Non-pigmented ciliary epithelial cell (primary cell): ENCODE measurements around the gene LIX1.
"Not testable (repeated sequence)": the region's sequence is repeated elsewhere in the genome, so short reads cannot be mapped to it uniquely, and the experiment has no call there.

Source experiments
- DNase-seq: peaks from one replicate; pipeline ENCODE4 v3.0.0-alpha.2; 2010; ENCODE audit warnings: low read depth

LIX1 gene

DNA sequence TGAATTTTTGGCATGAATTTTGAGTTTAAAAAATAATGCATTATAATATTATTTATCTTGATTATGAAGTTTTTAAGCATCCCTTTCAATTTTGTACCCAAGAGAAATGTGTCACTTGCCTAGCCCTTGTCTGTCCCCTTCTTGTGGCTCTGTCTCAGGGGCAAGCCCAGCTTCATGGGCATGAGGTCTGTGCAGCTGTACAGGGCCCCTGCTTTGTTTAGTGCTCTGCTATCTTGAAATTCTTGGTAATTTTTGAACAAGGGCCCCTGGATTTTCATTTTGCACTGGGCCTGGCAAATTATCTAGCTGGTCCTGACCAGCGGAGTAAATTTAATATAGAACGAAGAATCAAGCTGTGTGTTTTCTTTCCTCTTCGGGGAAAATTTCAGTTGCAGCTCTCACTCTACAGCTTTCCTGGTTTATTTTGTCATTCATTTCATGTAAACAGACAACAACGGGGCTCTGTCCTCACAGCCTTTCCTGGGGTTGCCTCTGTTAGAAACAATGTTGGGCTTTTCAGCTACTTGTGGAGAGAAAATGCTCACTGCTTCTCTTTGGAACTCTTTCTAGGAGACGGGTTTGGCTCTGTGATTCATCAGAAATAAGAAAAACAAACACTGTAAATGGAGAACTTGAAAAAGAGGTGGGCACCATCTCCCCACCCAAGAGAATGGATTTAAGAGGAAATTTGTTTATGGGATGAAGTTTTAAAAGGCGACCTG, 41.1 kb downstream of the LIX1 start:
- no peak for DNase-seq

DNA sequence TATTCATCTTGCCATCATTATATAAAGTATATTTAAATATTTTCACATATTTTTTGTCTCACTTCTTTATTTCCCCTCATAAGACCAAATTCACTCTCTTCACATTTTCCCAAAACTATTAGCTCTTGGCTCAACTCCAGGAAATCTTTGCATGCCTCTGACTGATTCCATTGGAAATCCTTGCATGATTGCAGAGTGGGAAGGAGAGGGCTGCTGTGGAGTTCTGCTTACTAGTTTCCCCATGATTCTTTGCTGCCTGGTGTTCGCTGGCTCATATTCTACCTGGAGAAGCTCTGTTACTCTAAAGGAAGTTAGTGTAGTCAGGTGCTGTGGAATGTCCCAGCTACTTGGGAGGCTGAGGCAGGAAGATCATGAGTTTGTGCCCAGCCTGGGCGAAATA, 41.9 kb downstream of the LIX1 start:
- DNase-seq = no peak

DNA sequence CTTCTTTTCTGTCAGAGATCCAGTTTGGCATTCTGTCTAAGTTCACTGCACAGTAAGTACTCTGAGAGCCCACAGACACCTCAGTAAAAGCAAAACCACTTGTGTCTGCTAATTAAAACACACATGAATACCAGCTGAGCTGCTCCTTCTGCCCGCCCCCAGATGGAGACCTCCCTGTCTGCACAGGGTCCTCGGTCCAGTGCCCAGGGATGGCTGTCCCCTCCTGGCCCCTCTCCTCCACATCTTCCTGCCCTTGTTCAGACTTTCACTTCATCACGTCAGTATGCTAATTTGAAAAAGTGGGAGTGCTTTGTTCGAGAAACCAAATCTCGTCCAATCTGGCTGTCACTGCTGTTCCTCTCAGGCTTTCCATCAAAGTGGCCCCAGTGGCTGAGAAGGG, 43.5 kb downstream of the LIX1 start:
- DNase-seq = no peak

DNA sequence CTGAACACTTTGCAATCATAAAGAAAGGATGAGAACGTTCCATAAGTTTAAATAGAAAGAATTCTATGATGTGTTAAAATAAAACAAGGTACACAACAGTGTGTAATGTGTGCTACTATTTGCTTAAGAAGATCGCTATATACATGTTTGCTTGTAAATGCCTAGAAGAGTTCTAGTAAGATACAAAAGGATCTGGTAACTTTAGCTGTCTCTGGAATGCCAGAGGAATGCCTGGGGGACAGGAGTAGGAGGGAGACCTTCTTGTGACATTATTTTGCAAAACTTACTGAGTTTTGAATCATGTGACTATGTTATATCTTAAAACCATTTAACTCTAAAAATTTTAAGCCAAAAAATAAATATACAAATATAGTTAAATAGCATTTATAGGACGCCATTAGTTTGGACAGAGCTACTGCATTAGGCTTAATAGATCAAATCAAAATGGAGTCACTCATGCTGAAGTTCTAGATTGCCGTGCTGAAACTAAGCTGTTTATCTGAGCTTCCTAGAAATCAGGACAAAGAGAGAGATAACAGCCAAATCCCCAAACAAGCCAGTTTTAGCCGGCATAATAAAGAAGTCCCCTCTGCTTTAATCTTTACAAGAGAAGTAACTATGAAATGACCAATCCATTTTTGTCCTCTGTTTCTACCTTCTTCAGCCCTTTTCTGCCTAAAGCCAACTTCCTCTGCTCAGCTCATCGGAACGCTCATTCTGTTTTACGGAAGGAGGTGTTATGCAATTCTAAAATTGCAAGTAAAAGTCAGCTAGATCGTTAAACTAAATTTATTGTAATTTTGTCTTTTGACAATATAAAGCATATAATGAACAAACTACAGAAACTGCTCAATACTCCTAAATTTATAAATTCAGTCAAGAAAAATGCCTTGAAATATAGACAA, 44.8 kb downstream of the LIX1 start:
- no peak for DNase-seq

DNA sequence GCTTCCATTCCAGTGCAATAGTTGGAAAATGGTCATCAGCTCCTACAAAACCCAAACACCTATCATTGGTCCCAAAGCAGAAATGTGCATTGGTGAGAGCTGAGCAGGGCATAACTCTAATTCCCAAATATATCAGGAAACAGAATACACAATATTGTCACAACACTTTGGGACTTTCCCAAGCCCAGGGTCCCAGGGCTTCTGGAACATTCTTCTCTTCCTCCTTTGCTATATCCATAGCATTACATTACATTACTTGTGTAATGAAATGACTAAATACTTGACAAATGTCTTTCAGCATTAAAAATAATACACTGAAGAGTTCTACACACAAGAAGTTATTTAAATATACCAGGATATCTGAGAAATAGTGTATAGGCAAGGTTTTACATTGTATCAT, 45.6 kb downstream of the LIX1 start:
- no peak for DNase-seq

DNA sequence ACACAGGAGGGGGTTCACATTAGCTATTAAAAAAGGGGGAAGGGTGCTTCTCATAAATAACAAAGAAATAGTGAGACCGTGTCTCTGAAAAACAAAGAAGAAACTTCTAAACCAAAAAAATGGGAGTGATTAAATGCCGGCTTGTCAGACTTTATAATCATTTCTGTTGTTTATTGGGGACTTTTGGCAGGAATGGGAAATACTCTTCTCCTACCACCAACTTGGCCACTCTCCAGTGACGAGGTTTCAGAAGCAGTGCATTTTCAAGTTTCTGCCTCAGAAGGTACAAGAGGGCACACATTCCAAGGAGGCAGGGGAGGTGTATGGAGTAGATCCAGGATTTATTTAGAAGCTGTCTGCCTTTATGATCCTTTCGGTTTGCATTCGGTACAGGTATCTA, 46.2 kb downstream of the LIX1 start:
- DNase-seq = no peak

DNA sequence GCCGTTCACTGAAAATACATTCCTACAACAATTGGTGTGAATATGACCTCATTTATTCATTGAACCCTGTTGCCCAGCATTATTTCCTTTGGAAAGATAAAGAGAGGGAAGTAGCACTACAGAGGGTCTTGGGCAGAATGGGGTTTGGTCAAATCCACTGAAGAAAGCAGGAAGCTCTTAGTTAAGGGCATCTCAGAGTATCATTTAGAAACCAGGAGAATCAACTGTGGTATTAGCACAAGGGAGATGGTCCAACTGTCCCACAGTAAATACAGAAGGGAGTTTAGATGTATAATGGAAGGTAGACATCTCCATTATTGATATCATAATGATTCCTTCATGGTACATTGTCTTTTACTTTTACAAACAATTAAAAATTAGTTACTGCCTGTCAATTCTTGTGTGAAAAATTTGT, 47.1 kb downstream of the LIX1 start:
- no peak for DNase-seq

DNA sequence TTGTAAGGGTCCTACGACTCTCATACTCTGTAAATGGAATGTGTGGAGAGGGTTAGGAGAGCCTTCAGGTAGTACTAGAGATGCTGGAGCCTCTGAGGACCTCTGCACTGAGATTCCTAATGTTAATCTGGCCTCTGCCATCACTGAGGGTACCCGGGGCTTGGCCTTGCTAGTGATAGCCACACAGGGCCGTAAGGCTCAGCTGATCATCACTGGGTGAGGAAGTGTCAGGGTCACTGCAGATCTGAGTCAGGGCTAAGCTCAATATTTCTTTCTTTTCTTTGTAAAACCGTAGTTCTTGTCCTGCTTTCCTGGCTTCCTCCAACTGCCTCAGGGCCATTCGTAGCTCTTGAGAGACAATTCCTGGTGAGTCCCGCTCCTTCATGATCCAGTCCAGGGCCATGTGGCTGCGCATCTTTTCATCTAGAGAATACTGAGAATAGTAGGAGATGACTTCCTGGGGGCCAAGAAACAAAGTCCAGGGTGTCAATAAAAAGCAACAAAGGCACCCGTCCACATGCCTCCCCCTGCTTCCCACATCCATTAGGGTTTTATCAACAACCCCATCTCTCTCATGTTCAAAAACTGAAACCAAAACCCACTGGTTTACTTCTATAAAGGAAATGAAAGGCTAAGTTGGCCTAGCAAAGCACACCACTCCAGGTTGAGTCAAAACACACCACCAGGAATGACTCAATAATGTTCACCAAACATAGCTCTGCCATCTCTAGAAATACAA, 47.7 kb downstream of the LIX1 start:
- no peak for DNase-seq

DNA sequence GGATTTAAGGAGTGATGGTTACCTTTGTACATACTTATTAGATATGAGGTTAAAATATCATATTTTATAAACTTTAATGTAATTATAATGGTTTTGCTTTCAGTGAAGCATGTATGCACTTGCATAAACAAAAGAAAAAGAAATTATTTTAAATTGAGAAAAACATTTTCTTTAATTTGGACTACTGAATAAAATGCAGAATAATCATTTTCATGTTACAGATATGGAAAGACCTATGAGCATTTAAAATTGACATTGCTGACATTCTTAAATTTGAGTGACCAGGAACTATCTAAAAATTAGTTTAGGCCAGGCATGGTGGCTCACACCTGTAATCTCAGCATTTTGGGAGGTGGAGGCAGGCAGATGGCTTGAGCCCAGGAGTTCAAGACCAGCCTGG, 49.2 kb downstream of the LIX1 start:
- DNase-seq = no peak

DNA sequence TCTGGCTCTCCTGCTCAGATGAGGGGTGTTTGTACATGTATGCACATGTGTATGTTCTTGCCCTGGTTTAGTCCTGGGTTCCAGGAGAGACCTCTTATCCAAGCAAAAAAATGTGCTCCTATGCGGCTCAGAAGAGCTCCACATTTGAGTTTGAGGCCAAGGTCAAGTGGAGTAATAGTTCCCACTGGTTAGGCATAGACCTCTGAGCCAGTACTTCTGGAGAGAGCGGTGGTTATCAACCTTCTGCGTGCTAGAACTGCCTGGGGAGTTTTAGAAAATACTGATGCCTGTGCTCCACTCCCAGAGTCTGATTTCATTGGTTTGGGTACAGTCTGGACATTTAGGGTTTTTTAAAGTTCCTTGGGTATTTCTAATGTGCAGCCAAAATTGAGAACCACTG, 51.5 kb downstream of the LIX1 start:
- DNase-seq = no peak

DNA sequence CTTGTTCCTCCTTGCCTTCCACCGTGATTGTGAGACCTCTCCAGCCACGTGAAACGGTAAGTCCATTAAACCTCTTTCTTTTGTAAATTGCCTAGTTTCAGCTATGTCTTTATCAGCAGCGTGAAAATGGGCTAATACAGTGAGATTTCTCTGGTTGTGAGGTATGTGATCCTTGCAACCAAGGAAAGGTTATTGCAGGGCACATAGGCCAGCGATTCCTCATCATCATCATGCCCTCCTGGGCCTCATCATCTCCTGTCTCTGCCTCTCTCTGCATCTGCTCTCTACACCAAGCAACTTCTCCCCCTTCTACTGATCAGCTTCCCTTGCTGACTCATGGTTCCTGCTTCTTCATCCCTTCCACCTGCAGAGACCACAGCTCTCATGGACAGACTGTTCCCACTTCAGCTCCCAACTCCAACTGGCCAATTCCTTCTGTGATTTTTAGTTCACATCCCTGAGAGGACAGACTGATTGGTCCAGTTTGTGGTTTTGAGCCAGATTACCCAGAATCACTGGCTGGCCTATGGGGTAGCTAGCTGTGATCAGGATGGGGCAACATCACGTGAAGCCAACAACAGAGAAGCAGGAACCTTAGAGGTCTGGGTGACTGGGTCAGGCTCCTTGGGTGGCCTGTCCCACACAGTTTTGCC, 53.1 kb downstream of the LIX1 start:
- no peak for DNase-seq

DNA sequence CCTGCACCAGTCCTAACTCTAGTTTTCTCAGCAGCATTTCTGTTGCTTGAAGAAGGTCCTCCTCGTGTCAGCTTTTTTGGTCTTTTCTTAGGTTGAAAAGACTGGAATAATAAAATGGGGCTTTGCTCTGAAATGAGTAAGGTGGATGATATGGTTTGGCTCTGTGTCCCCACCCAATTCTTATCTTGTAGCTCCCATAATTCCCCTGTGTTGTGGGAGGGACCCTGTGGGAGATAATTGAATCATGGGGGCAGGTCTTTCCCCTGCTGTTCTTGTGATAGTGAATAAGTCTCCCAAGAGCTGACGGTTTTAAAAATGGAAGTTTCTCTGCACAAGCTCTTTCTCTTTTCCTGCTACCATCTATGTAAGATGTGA, 53.6 kb downstream of the LIX1 start:
- DNase-seq = no peak

DNA sequence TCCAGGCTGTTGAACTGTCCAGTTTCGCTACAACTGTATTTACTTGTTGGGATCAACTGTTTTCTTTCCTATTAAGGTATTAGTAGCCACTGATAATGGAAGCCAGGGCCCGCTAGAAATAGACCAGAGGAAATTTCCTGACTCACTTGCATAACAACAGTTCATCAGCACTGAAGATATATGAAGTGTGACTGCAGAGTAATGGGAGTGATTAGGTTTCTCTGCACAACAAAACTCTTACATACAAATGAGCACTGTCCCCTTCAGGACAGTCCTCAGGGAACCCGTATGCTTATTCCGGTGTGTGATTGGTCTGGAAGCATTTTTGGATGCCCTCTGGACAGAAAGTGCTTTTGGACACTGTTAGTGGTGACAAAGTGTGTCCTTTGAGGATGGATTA, 55.3 kb downstream of the LIX1 start:
- no peak for DNase-seq

DNA sequence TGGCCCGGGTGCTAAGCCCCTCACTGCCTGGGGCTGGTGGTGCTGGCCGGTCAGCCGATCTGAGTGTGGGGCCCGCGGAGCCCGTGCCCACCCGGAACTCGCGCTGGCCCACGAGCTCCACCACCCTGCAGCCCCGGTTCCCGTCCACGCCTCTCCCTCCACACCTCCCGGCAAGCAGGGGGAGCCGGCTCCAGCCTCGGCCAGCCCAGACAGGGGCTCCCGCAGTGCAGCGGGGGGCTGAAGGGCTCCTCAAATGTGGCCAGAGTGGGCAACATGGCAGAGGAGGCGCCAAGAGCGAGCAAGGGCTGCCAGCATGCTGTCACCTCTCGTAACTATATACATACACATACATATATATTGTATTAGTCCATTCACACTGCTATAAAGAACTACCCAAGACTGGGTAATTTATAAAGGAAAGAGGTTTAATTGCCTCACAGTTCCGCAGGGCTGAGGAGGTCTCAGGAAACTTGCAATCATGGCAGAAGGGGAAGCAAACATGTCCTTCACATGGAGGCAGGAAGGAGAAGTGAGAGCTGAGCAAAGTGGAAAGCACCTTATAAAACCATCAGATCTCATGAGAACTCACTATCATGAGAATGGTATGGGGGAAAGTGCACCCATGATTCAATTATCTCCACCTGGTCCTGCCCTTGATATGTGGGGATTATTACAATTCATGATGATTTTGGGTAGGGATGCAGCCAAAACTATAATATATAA, 56.8 kb downstream of the LIX1 start:
- no peak for DNase-seq

DNA sequence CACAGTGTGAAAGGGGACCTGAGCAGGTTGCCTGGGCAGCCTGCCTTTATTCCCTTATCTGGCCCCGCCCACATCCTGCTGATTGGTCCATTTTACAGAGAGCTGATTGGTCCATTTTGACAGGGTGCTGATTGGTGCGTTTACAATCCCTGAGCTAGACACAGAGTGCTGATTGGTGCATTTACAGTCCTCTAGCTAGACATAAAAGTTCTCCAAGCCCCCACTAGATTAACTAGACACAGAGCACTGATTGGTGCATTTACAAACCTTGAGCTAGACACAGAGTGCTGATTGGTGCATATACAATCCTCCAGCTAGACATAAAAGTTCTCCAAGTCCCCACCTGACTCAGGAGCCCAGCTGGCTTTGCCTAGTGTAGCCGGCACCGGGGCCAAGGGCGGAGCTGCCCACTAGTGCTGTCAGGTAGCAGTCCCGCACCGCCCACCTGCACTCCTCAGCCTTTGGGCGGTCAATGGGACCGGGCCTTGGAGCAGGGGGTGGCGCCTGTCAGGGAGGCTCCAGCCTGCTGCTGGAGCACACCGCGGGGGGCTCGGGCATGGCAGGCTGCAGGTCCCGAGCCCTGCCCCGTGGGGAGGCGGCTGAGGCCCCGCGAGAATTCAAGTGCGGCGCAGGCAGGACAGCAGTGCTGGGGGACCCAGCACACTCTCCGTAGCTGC, 57.5 kb downstream of the LIX1 start:
- not testable (repeated sequence) for DNase-seq

DNA sequence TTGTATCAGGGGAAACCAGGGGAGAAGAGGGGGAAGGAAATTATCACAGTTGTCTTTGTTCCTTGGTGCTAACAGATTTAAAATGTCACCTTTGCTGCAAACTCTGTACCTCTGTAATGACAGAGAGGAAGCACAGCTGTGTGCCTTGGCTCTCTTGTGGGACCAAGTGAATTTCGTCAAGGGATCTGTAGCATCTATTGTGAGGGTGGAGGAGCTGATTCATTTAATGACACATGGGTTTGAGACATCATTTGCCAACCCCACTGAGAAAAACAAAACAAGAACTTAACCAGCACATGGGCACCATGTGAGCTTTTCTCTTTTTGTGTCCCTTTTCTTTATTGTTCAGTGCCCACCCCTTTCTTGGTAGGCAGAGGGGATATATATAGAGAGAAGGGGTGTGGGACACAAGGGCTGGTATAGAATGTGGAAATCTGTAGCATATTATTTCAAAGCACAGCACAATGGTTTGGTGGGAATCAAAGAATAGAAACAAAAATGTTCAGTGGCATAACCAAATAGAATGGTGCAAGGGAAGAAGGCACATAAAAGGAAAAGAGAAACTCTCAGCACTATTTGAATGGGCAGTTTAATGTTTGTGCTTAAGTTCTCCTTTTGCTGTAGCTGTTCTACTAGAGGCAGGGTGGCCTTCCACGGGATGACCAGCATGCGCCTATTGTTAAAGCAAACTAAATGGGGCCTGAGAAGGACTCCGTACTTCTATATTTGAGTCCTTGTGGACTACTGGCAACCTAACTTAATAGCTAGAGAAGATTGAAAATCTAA, 63.3 kb downstream of the LIX1 start:
- DNase-seq = no peak

DNA sequence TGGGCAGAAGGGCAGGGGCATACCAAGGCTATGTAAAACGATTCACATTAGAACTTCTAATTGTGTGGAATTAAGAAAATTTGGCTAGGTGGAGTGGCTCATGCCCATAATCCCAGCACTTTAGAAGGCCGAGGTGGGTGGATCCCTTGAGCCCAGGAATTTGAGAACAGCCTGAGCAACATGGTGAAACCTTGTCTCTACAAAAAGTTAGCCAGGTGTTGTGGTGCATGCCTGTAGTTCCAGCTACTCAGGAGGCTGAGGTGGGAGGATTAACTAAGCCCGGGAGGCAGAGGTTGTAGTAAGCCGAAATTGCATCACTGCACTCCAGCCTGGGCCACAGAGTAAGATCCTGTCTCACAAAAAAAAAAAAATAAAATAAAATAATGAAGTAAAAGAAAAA, 65.2 kb downstream of the LIX1 start:
- no peak for DNase-seq

DNA sequence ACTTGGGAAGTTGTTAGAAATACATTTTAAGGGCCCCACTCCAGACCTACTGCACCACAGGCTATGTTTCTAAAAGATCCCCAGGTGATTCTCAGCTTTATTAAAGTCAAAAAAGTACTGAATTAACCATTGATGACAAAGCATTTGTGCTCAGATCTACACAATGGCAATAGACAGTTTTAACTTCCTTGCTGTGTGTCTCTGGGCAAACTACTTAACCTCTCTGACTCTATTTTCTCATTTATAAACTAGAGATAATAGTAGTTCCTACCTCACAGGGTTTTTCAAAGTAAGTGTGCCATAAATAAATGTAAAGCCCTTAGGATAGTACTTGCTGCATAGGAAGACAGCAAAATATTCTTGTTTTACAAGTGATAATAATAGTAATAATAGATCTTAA, 66.3 kb downstream of the LIX1 start:
- no peak for DNase-seq

DNA sequence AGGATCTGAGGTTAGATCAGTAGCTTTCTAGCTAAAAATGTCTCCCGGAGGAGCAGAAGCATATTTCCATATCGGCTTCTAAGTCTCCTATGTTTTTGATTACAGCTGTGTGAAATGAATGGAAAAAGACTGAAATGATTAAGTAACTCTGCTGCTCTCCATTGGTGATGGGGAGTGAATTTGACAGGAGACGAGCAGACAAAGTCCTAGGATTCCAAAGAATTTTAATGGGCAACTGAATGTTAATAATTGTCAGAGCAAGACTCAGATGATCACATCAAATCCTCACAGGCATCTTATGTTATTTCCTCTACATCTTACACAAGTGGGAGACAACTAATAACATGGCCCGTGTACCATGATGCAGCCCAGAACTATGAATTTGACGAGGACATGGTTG, 66.8 kb downstream of the LIX1 start:
- DNase-seq = no peak

DNA sequence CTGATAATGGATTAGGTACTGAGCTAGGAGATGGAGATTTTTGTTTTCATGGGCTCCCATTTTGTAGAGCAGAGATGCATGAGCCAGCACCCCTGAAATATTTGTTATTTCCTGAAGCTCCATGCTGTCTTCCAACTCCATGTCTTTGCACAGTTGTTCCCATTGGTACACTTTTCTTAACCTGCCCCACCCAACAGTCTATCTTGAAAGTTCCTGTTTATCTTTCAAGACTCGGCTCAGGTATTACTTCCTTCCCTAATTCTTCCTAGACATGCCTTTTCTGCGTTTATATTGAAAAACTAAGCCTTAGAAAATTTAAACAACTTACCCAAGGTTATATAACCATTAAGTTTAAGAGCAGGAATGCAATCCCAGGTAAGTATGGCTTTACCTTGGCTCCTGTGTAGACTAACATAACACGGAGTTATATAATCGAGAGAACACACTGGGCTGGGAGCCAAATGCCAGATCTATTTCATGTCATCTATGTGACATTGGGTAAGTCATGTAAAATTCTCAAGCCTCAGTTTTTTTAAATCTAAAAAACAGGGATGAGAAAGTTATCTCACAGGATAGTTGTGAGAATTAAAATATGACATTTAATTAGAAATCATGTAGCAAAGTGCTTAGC, 67.4 kb downstream of the LIX1 start:
- DNase-seq = no peak
